Measurements from ENCODE around the gene TKTL1.
A peak's percentile ranks its signal among the peaks of the same experiment; 100 is the strongest.

The TKTL1 gene

GRCh38 chrX:154378059-154378798 lies 82.6 kb downstream of the TKTL1 start:
- DNase-seq (ENCODE audit: low read depth in 2 of 2) = no peak

DNA sequence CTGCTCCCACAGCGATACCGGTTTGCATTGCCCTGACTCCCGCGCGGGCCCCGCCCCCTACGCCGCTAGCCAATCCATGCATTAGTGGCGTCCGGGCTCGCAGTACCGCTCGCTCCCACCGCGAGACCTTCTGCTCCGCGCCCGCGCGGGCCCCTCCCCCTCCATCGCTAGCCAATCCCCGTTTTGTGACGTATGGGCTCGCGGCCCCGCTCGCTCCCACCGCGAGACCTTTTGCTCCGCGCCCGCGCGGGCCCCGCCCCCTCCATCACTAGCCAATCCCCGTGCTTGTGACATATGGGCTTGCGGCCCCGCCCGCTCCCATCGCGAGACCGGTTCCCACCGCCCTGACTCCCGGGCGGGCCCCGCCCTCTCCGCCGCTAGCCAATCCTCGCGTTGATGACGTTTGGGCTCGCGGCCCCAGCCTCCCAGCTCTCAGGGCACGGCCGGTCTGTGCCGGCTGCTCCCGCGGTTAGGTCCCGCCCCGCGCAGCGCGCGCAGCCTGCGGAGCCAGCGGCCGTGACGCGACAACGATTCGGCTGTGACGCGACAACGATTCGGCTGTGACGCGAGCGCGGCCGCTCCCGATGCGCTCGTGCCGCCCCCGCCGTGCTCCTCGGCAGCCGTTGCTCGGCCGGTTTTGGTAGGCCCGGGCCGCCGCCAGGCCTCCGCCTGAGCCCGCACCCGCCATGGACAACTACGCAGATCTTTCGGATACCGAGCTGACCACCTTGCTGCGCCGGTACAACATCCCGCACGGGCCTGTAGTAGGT lies 83.4 kb downstream of the TKTL1 start, which contains the start of gene EMD:
Gene EMD (plus strand): TSS at position 497 of the 770 bp plus-strand sequence. CDS start 190 bp downstream, at position 687.
- peak; percentile 86 to 96 for DNase-seq (ENCODE audit: low read depth in 2 of 2)

DNA sequence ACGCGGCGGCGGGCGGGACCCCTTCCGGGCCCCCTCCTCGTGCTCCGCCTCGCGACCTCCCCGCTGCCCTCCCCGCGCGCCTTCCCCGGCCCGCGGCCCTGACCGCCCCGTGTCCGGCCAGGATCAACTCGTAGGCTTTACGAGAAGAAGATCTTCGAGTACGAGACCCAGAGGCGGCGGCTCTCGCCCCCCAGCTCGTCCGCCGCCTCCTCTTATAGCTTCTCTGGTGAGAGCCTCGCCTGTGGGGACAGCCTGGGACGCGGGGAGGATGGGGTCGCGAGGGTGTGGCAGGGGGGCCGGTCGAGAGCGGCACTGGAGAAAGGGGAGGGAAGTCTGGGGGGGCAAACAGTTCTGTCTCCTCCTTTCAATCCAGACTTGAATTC lies 84.0 kb downstream of the TKTL1 start:
- DNase-seq (ENCODE audit: low read depth in 2 of 2) = no peak
